ENCODE measurements around the gene JAZF1.

GRCh38 chr7:27906385-27907091 is 274.1 kb downstream of the JAZF1 start:
- TF ChIP-seq TAF1 (IDR thresholded peaks at IDR 0.05; ENCODE audit: low read depth, low read length) (no peak), POLR2A (IDR thresholded peaks at IDR 0.05; ENCODE audit: control extremely low read depth in 1 of 2, low read depth in 2 of 2, low read length in 2 of 2) (no peak), RNF2 (IDR thresholded peaks at IDR 0.05; ENCODE audit: borderline replicate concordance, low read depth, low read length, missing control alignments, poor library complexity, severe bottlenecking) (no peak), EZH2 (IDR thresholded peaks at IDR 0.05; ENCODE audit: low read depth, low read length, severe bottlenecking) (no peak), CTCF (IDR thresholded peaks at IDR 0.05; ENCODE audit: control extremely low read depth in 1 of 3, insufficient read depth in 1 of 3, low read depth in 1 of 3, low read length in 3 of 3) (no peak), ASH2L (IDR thresholded peaks at IDR 0.05; ENCODE audit: low read length) (no peak), GABPA (IDR thresholded peaks at IDR 0.05; ENCODE audit: borderline replicate concordance, insufficient read depth, low read length) (no peak), BCL11A (IDR thresholded peaks at IDR 0.05; ENCODE audit: low read depth in 2 of 2, low read length in 2 of 2) (no peak), BRCA1 (IDR thresholded peaks at IDR 0.05; ENCODE audit: low read depth, low read length) (no peak), RAD21 (IDR thresholded peaks at IDR 0.05 in 1 of 2, conservative IDR thresholded peaks at IDR 0.05 in 1 of 2; ENCODE audit: low read depth in 2 of 2, low read length in 2 of 2) (no peak), CREB1 (IDR thresholded peaks at IDR 0.05) (no peak), MAX (IDR thresholded peaks at IDR 0.05) (no peak), ATF3 (IDR thresholded peaks at IDR 0.05; ENCODE audit: insufficient read depth, low read depth, low read length) (no peak)

Measured in H1 (cell line).